Progenitor cell of endocrine pancreas (in vitro differentiated cells): ENCODE measurements around the gene TPRG1L. TPM values are rescaled to one million over a fixed set of nuclear protein-coding genes. Genes with fewer than 3 reads are reported as not detected.

Experiments used
- DNase-seq: peaks from one replicate; pipeline ENCODE4 v3.0.0; 2021; ENCODE audit warnings: low spot score; ENCODE audit not compliant: unreplicated experiment
- H3K27ac Mint-ChIP-seq: 2 replicates; pipeline ENCODE4 v1.8.0; 2021; ENCODE audit warnings: mild to moderate bottlenecking, moderate library complexity, mixed read lengths
- H3K27me3 Mint-ChIP-seq: 2 replicates; pipeline ENCODE4 v1.8.0; 2021; ENCODE audit warnings: mixed read lengths
- H3K36me3 Mint-ChIP-seq: 2 replicates; pipeline ENCODE4 v1.8.0; 2022; ENCODE audit warnings: mixed read lengths; ENCODE audit not compliant: insufficient read depth
- H3K4me1 Mint-ChIP-seq: 2 replicates; pipeline ENCODE4 v1.8.0; 2021; ENCODE audit warnings: low read depth, mixed read lengths
- H3K4me3 Mint-ChIP-seq: 2 replicates; pipeline ENCODE4 v1.8.0; 2021; ENCODE audit warnings: low read depth, mild to moderate bottlenecking, moderate library complexity, mixed read lengths
- H3K9me3 Mint-ChIP-seq: 2 replicates; pipeline ENCODE4 v1.8.0; 2021; ENCODE audit warnings: low read depth, mixed read lengths
- total RNA-seq: library from RNA; stranded (reverse); gene quantifications from 2 replicates; pipeline ENCODE4 v1.2.1, GENCODE V29; 2021
- TF ChIP-seq, protein P1 (sequence below): fragments of 200-600 bp; sonication (generic); IDR thresholded peaks from one replicate; pipeline ENCODE4 v1.5.0; 2021; ENCODE audit warnings: antibody characterized with exemption, mild to moderate bottlenecking; ENCODE audit not compliant: unreplicated experiment

The TPRG1L gene
- total RNA-seq, 1 donor from 2014 or later = 31.4 TPM

DNA sequence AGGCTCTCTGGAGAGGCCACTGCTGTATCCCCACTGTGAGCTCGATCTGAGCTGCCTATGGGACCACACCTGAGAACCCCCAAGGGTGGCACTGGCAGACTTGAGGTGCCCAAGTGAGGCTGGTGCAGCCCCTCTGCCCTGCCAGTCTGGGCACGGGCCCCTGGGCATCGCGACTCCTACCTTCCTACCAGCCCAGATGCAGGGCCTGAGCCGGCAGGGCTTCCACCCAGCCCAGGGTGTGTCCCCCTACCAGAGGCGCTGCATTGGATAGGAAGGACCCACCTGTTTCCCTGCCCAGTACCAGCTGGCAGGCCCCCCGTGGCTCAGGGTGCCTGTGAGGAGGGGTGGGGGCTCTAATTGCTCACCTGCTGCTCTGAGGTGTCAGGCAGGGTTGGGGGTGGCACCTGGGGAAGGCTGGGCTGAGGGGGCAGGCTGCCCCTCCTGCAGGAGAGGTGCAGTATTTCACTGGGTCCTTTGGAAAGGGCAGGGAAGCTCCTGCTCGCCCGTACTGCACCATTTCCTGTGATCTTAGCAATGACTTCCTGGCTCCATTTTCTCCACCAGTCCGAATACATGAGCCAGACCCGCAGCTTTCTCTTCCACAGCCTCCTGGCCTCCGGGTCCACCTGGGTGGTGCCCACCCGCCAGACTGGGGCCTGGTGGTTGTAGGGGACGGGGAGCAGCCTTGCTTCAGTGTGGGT lies 39.3 kb downstream of the TPRG1L start:
- DNase-seq = no peak
- Mint-ChIP-seq H3K27ac (no peak overlapping the region), H3K36me3 (no peaks in the 10 kb centered on the region), H3K4me3 (no peak overlapping the region), H3K4me1 (peaks cover 3% of the 10 kb centered on the region), H3K9me3 (no peaks in the 10 kb centered on the region), H3K27me3 (peaks cover 37% of the 10 kb centered on the region)
- TF ChIP-seq, protein P1, sequence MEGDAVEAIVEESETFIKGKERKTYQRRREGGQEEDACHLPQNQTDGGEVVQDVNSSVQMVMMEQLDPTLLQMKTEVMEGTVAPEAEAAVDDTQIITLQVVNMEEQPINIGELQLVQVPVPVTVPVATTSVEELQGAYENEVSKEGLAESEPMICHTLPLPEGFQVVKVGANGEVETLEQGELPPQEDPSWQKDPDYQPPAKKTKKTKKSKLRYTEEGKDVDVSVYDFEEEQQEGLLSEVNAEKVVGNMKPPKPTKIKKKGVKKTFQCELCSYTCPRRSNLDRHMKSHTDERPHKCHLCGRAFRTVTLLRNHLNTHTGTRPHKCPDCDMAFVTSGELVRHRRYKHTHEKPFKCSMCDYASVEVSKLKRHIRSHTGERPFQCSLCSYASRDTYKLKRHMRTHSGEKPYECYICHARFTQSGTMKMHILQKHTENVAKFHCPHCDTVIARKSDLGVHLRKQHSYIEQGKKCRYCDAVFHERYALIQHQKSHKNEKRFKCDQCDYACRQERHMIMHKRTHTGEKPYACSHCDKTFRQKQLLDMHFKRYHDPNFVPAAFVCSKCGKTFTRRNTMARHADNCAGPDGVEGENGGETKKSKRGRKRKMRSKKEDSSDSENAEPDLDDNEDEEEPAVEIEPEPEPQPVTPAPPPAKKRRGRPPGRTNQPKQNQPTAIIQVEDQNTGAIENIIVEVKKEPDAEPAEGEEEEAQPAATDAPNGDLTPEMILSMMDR = no peak

DNA sequence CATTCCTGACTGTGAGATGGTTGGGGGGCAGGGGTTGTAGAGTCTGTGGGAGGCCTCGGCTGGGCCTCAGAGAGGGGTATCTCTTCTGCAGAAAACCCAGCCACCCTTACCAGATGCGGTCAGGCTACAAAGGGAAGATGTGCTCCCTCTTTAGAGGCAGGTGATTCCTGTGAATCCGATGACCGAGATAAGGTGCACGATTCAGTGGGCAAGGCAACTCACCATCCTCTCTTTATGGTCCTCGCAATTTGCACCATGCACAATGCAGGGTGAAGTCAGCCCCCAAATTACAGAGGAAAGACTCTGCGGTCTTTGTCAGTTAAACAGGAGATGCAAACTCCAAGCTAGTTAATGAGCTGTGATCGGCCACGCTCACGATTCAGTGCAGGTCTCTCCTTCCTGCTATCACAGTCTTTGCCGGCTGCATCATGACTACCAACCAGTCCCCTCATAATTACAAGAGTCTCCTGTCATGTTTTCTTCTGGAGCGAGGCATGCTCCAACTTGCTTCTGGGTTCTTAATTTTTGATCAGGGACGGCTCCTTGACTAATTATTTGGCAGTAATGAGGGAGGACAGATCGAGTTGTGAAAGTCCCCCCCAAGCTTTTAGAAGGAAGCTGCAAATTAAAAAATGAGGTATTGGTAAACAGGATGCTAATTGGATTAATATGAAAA lies 40.0 kb downstream of the TPRG1L start:
- Mint-ChIP-seq H3K36me3 (no peaks in the 10 kb centered on the region), H3K27ac (no peak overlapping the region), H3K9me3 (no peaks in the 10 kb centered on the region), H3K4me3 (no peak overlapping the region), H3K4me1 (peaks cover 3% of the 10 kb centered on the region), H3K27me3 (peaks cover 35% of the 10 kb centered on the region)
- TF ChIP-seq, protein P1 = no peak
- DNase-seq = no peak

DNA sequence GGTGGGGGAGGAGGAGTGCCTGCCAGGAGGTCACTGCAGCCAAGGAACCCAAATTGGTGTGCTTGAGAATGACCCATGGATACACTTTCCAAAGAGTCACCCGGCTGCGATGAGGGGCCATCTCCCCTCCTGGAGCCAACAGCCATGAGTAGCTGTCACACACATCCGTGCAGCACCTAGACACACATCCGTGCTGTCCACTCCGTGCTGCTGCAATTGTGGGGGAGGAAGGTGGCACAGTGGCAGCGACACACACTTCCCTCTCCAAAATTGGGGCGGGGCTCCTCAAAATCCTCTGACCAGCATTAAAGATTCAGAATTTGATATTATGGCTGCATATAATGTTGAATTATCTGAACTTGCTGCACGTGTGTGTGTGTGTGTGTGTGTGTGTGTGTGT lies 43.3 kb downstream of the TPRG1L start:
- peaks cover 3% of the 10 kb centered on the region for H3K4me1 Mint-ChIP-seq
- H3K9me3 Mint-ChIP-seq = no peaks in the 10 kb centered on the region
- no peaks in the 10 kb centered on the region for H3K36me3 Mint-ChIP-seq
- no peak overlapping the region for H3K27ac Mint-ChIP-seq
- H3K27me3 Mint-ChIP-seq = peaks cover 44% of the 10 kb centered on the region
- no peak overlapping the region for H3K4me3 Mint-ChIP-seq
- TF ChIP-seq, protein P1 = no peak
- DNase-seq = no peak

DNA sequence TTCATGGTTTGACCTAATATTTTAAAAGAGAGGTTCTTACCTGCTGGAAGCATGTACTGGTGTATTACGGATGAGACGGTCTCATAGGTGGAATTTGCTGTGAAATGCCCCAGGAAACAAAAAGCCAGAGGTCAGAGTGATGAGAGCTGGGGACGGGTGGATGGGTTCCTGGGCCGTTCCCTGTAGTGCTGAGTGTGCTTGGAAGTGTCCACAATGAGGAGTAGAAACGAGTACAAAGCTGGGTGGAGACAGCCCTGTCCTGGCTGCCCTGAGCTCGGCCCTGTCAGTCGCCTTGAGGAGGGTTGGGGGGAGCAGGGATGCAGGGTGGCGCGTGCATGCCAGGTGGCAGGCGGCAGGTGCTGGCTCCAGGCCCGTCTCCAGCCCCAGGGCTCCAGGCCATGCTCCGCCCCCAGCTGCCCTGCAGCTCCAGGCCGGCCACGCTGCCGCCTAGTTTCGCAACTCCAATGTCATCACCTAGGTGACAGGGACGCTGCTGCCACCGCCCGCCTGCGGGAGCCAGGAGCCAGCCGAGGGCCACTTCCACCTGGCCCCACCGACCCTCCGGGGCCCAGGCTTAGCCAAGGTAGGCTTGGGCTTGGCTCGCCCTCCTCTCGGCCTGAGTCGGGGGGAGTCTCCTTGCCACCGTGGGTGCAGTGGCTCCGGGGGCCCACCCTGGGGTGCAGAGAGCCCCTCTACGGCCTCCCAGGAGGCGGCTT lies 43.9 kb downstream of the TPRG1L start:
- H3K27ac Mint-ChIP-seq = no peak overlapping the region
- peaks cover 47% of the 10 kb centered on the region for H3K27me3 Mint-ChIP-seq
- DNase-seq = peak; percentile 50
- TF ChIP-seq, protein P1 = no peak
- peaks cover 7% of the 10 kb centered on the region for H3K4me1 Mint-ChIP-seq
- no peaks in the 10 kb centered on the region for H3K36me3 Mint-ChIP-seq
- no peak overlapping the region for H3K4me3 Mint-ChIP-seq
- no peaks in the 10 kb centered on the region for H3K9me3 Mint-ChIP-seq

DNA sequence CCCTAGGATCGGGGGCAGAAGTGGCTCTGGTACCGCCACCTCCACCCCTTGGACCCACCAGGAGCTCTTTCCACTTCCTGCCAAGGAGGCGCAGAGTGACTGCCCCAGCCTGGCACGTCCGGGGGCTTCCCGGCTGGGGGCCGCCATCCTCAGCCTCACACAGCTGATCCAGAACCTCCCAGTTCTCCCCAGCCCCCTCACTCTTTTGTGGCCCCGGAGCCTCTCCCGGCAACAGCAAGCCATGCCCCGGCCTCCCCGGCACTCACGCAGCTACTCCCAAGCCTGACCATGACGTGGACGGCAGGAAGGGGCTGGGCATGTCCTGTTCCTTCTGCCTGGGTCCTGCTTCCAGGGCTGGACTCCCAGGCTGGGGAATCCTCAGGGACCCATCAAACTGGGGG lies 44.6 kb downstream of the TPRG1L start:
- peaks cover 47% of the 10 kb centered on the region for H3K27me3 Mint-ChIP-seq
- TF ChIP-seq, protein P1 = no peak
- no peaks in the 10 kb centered on the region for H3K36me3 Mint-ChIP-seq
- H3K9me3 Mint-ChIP-seq = no peaks in the 10 kb centered on the region
- DNase-seq = no peak
- H3K27ac Mint-ChIP-seq = no peak overlapping the region
- H3K4me1 Mint-ChIP-seq = peaks cover 7% of the 10 kb centered on the region
- H3K4me3 Mint-ChIP-seq = no peak overlapping the region
